22Rv1 (cell line): Measurements from ENCODE around the gene MYO1C.
A peak's percentile ranks its signal among the peaks of the same experiment; 100 is the strongest.
"Not testable (repeated sequence)": the region's sequence is repeated elsewhere in the genome, so short reads cannot be mapped to it uniquely, and the experiment has no call there.

Experiments
- H3K27ac ChIP-seq: fragments of 450-650 bp; 2 replicates; pipeline ENCODE4 v1.5.1; 2017
- ZFX ChIP-seq: fragments of 450-650 bp; IDR thresholded peaks from 2 replicates; pipeline ENCODE4 v1.6.1; 2017; ENCODE audit warnings: antibody characterized with exemption, borderline replicate concordance
- TF ChIP-seq, protein P1 (sequence below): fragments of 450-650 bp; IDR thresholded peaks from 2 replicates; pipeline ENCODE4 v1.5.1; 2017; ENCODE audit warnings: mild to moderate bottlenecking

The MYO1C gene

DNA sequence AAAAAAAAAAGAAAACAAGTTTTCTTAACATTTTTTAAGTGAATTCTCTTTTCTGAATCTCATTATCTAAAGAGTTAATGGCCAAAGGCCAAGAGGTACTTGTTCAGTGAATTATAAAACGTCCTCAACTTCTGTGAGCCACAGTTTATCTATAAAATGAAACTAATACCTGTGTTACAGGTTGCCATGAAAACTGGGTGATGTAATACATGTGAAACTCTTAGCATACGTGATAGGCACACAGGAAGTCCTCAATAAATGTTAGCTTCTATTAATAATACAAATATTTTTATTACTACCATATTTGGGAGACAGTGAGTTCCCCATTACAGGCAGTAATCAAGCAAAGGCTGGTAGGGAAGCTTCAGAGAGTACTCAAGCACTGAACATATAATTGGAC is 37.4 kb upstream of the MYO1C start:
- H3K27ac ChIP-seq = peak overlapping the region; percentile 44
- TF ChIP-seq ZFX = no peak
- TF ChIP-seq, protein P1, sequence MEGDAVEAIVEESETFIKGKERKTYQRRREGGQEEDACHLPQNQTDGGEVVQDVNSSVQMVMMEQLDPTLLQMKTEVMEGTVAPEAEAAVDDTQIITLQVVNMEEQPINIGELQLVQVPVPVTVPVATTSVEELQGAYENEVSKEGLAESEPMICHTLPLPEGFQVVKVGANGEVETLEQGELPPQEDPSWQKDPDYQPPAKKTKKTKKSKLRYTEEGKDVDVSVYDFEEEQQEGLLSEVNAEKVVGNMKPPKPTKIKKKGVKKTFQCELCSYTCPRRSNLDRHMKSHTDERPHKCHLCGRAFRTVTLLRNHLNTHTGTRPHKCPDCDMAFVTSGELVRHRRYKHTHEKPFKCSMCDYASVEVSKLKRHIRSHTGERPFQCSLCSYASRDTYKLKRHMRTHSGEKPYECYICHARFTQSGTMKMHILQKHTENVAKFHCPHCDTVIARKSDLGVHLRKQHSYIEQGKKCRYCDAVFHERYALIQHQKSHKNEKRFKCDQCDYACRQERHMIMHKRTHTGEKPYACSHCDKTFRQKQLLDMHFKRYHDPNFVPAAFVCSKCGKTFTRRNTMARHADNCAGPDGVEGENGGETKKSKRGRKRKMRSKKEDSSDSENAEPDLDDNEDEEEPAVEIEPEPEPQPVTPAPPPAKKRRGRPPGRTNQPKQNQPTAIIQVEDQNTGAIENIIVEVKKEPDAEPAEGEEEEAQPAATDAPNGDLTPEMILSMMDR = no peak

DNA sequence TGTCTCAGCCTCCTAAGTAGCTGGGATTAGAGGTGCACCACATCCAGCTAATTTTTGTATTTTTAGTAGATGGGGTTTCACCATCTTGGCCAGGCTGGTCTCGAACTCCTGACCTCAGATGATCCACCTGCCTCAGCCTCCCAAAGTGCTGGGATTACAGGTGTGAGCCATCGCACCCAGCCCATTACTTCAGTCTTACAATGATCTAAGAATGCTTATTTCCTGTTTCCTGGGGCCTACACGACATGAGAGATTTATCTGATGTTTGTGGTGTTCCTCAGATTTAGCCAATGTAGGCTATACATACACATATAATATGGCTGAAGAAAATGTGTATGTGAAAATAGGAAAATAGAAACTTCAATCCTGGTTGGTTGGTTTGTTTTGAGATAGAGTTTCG is 34.4 kb upstream of the MYO1C start:
- H3K27ac ChIP-seq = not testable (repeated sequence)

DNA sequence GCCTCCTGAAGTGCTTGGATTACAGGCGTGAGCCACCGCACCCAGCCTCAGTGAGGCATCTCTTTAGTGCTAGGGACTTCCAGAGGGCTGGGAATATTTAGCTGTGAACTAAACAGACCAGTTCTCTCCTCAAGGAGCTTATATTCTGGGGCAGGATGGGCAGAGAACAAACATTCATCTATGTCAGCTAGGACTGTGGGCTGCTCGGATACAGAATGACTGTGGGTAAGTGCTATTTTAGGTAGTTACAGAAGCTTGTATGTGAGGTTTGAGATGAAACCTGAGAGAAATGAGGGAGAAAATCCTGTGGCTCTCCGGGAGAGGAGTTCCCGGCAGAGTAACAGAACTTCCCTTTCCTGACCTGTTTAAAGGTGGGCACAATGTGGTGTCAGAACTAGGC is 30.1 kb upstream of the MYO1C start:
- no peak for TF ChIP-seq ZFX
- TF ChIP-seq, protein P1 = no peak
- H3K27ac ChIP-seq = no peak overlapping the region

DNA sequence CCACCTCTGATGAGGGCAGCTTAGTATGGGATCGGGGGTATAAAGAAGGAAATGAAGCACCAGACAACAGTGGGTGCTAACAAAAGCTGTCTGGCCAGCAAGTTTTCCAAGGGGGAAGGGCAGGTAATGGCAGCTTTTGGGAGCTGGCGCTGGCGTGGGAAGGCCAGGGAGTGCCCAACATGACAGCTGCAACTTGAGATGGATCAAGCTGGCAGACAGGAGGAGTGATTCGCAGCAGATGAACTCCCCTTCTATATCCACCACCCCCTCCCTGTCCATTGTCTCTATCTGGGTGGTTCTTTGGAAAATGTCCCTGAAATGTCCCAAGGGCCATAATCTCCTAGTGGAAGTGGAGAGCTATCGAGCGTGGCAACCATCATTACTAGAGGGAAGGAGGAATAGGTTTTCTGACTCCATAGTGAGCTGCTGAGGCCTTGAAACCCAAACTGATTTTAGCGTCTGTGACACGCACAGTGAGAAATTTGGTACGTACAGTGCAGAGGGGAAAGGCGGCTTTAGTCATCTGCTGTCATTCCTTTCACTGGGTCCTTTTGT is 28.7 kb upstream of the MYO1C start:
- TF ChIP-seq, protein P1 = no peak
- no peak for TF ChIP-seq ZFX
- H3K27ac ChIP-seq = no peak overlapping the region

DNA sequence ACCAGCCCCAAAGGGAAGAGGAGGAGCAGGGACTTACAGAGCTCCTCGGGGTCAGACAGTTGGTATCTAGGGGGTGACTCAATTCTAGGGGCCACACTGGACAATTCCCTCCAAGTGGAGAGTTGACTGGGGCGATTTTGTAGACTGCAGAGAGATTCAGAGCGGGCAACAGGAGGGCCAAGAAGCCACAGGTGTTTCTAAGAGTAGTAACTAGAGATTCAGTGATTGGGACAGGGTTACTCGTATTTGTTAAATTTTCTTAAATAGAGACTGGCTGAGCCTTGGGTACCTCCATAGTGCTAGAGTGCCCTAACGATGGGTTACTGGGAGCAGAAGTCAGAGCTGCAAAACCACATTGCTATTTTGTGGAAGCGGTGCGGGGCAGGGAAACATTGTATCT is 27.2 kb upstream of the MYO1C start:
- H3K27ac ChIP-seq = no peak overlapping the region
- TF ChIP-seq, protein P1 = no peak
- TF ChIP-seq ZFX = no peak

DNA sequence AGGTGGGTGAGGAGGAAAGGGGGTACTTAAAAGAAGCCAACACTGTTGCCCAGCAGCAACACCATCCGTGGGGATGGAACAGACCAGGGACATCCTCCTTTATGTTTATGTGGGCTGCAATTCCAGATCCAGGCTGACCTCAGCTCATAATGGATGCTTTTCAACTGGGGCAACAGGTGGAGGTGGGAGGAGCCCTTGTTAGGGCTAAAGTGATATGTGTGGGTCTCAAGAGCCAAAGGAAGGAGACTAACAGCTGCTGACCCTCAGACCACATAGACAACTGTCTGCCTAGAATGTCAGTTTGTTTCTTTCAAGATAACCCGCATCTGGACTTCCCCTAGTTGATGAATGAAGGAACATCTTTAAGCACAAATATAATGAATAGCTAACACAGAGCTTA is 25.9 kb upstream of the MYO1C start:
- peak overlapping the region; percentile 83 for H3K27ac ChIP-seq

DNA sequence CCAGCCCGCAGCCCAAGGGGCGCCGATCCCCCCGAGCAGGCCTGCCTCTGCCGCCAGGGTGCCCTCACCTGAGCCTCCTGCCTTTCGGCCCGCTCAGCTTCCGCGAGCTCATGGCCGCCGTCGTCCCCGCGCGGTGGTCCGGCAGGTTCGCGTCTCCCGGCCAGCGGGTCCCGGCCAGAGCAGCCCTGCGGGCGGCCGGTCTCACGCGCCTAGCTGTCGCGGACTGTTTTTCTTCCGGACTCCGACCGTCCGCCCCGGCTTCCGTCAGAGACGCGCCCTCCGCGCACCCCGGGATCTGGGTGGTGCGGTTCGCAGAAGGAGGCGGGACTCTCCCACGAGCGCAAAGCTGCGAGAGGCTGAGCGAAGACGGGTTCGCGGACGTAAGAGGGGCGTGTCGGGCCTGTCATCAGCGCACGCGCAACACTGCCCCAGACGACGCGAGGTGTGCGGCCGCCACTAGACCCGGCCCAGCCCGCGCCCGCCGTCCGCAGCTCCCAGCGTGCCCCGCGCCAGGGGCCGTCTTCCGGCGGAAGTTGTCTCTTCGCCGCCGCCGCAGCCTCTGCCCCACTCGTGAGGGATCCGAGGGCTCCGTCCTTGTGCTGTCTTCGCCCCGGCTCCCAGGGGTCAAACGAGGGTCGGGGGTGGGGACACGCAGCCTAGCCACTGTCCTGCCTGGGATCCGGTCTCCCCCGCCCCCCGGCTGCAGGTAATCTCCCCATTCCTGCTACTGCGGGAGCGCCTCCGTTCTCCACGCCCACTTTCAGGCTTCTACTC is 24.1 kb upstream of the MYO1C start, which contains the start of gene INPP5K:
Gene INPP5K (minus strand): TSS at position 225 of the 774 bp plus-strand sequence. CDS start 113 bp downstream, at position 112.
- H3K27ac ChIP-seq = peak within 1 kb of the TSS; percentile 83
- TF ChIP-seq, protein P1 = no peak
- no peak for TF ChIP-seq ZFX

More for the DNA sequence above, 25.9 kb upstream of the MYO1C start:
- TF ChIP-seq, protein P1 = no peak
- no peak for TF ChIP-seq ZFX
